Right atrium auricular region (tissue), 2 donors: ENCODE data around the gene ACAD8. TPM values are rescaled to one million over a fixed set of nuclear protein-coding genes. Genes with fewer than 3 reads are reported as not detected.
A peak's percentile ranks its signal among the peaks of the same experiment; 100 is the strongest.

Experiments used
- DNase-seq: peaks from one replicate; pipeline ENCODE4 v3.0.0-alpha.2; 2019; ENCODE audit warnings: low spot score
- H3K27ac ChIP-seq, 2 donors: fragments of 200-600 bp; sonication (generic); 1 replicate in 1 of 2; 2 replicates in 1 of 2; pipeline ENCODE4 v1.5.1; 2016 to 2019
- H3K27me3 ChIP-seq, 2 donors: fragments of 200-600 bp; sonication (generic); one replicate each; pipeline versions ENCODE4 v1.5.1 to v1.6.0; 2017 to 2019
- H3K36me3 ChIP-seq: fragments of 200-600 bp; sonication (generic); one replicate; pipeline ENCODE4 v1.5.1; 2016
- H3K4me1 ChIP-seq, 2 donors: fragments of 200-600 bp; sonication (generic); one replicate each; pipeline versions ENCODE4 v1.5.1 to v1.6.0; 2017 to 2019
- H3K4me3 ChIP-seq, 2 donors: fragments of 200-600 bp; sonication (generic); 1 replicate in 1 of 2; 2 replicates in 1 of 2; pipeline ENCODE4 v1.5.1; 2017 to 2019; ENCODE audit warnings: mild to moderate bottlenecking in 1 of 2, moderate library complexity in 1 of 2
- H3K9me3 ChIP-seq, 2 donors: fragments of 200-600 bp; sonication (generic); one replicate each; pipeline ENCODE4 v1.5.1; 2019
- CTCF ChIP-seq, 2 donors: fragments of 200-600 bp; sonication (generic); IDR thresholded peaks; one replicate each; pipeline ENCODE4 v1.5.1; 2019; ENCODE audit warnings: antibody characterized with exemption in 2 of 2
- total RNA-seq, 2 donors: library from RNA; depleted of rRNA; stranded (reverse); fragments of >200 nt; gene quantifications; one replicate each; pipeline ENCODE4 v1.1.0, GENCODE V29; 2016

Gene ACAD8
- total RNA-seq, 2 donors from 2014 or later, result 17.6 to 32.9 TPM

- Histone ChIP-seq H3K27me3 (no peaks in the 10 kb centered on the region), H3K4me3 (no peak overlapping the region), H3K9me3 (no peaks in the 10 kb centered on the region), H3K4me1 (no peaks in the 10 kb centered on the region), H3K36me3 (no peaks in the 10 kb centered on the region), H3K27ac (no peak overlapping the region)
- no peak for TF ChIP-seq CTCF (IDR thresholded peaks at IDR 0.05)
- DNase-seq, result peak; percentile 43
Measured at GRCh38 chr11:134287561-134287960, 34.2 kb downstream of the ACAD8 start.

DNA sequence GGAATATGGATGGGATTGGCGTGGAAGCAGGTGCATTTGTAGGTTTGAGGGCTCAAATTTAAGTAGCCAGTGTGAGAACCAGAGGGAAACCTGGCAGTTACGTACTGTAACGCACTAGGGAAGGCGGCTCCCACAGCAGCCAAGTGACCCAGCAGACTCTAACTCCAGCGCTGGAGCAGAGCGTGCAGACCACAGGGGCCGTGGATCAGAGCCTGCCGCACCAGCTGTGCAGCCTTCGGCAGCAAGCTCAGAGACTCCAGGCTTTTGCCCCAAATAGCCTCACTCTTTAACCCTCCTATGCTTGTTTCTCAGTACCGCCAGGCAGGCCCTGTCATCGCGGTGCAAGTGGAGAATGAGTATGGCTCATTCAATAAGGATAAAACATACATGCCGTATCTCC lies 35.1 kb downstream of the ACAD8 start:
- H3K9me3 ChIP-seq, result no peaks in the 10 kb centered on the region
- H3K36me3 ChIP-seq, result no peaks in the 10 kb centered on the region
- H3K27ac ChIP-seq, result no peak overlapping the region
- peak; percentile 26 for DNase-seq
- TF ChIP-seq CTCF (IDR thresholded peaks at IDR 0.05), result no peak
- H3K4me3 ChIP-seq, result no peak overlapping the region
- no peaks in the 10 kb centered on the region for H3K4me1 ChIP-seq
- H3K27me3 ChIP-seq, result no peaks in the 10 kb centered on the region

DNA sequence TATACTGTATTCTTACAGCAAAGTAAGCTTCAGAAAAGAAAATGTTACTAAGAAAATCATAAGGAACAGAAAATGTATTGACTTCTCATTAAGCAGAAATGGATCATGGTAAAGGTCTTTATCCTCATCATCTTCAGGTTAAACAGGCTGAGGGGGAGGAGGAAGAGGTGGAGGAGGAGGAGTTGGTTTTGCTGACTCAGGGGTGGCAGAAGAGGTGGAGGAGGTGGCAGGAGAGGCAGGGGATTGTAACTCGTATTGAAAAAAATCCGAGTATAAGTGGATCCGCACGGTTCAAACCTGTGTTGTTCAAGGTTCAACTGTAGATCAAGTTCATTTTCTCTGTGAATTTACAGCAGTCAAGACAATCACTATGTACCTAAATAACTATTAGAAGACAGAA lies 35.8 kb downstream of the ACAD8 start:
- DNase-seq, result no peak
- TF ChIP-seq CTCF (IDR thresholded peaks at IDR 0.05), result no peak
- no peaks in the 10 kb centered on the region for H3K27me3 ChIP-seq
- H3K4me1 ChIP-seq, result no peaks in the 10 kb centered on the region
- H3K9me3 ChIP-seq, result no peaks in the 10 kb centered on the region
- H3K36me3 ChIP-seq, result no peaks in the 10 kb centered on the region
- no peak overlapping the region for H3K4me3 ChIP-seq
- no peak overlapping the region for H3K27ac ChIP-seq

- Histone ChIP-seq H3K27ac (no peak overlapping the region), H3K9me3 (no peaks in the 10 kb centered on the region), H3K27me3 (no peaks in the 10 kb centered on the region), H3K4me1 (no peaks in the 10 kb centered on the region), H3K36me3 (no peaks in the 10 kb centered on the region), H3K4me3 (no peak overlapping the region)
- TF ChIP-seq CTCF (IDR thresholded peaks at IDR 0.05), result no peak
- peak; percentile 57 for DNase-seq
Measured at GRCh38 chr11:134289789-134290188, 36.4 kb downstream of the ACAD8 start.

GRCh38 chr11:134290646-134291045 lies 37.3 kb downstream of the ACAD8 start:
- Histone ChIP-seq H3K27me3 (no peaks in the 10 kb centered on the region), H3K27ac (no peak overlapping the region), H3K36me3 (no peaks in the 10 kb centered on the region), H3K9me3 (no peaks in the 10 kb centered on the region), H3K4me3 (no peak overlapping the region), H3K4me1 (no peaks in the 10 kb centered on the region)
- TF ChIP-seq CTCF (IDR thresholded peaks at IDR 0.05), result no peak
- peak; percentile 47 for DNase-seq

- no peak for DNase-seq
- H3K27me3 ChIP-seq, result no peaks in the 10 kb centered on the region
- no peak overlapping the region for H3K4me3 ChIP-seq
- no peaks in the 10 kb centered on the region for H3K4me1 ChIP-seq
- H3K36me3 ChIP-seq, result no peaks in the 10 kb centered on the region
- TF ChIP-seq CTCF (IDR thresholded peaks at IDR 0.05), result no peak
- no peak overlapping the region for H3K27ac ChIP-seq
- no peaks in the 10 kb centered on the region for H3K9me3 ChIP-seq
Measured at GRCh38 chr11:134291196-134291595, 37.8 kb downstream of the ACAD8 start.
